ENCODE measurements around the gene ELF4.

Gene ELF4

GRCh38 chrX:130071611-130072344 lies 38.5 kb downstream of the ELF4 start:
- TF ChIP-seq CTCF (IDR thresholded peaks at IDR 0.05; ENCODE audit: unreplicated experiment in 3 of 3) = no peak
- Mint-ChIP-seq H3K9me3 (peaks cover 12% of the 10 kb centered on the region), H3K4me1 (no peaks in the 10 kb centered on the region), H3K4me3 (no peak overlapping the region), H3K27ac (peak overlapping the region in 1 of 3 experiments; percentile 65), H3K36me3 (ENCODE audit: low read depth) (peaks cover 7% of the 10 kb centered on the region), H3K27me3 (ENCODE audit: low read depth) (peaks cover 9% of the 10 kb centered on the region)

- peaks cover 5% of the 10 kb centered on the region for H3K27me3 Mint-ChIP-seq (ENCODE audit: low read depth)
These were observed 43.2 kb downstream of the ELF4 start for GRCh38 chrX:130066975-130067615.

GRCh38 chrX:130060122-130061069 lies 49.9 kb downstream of the ELF4 start:
- Mint-ChIP-seq H3K27ac (peak overlapping the region in 1 of 3 experiments; percentile 55), H3K9me3 (peaks cover 17% of the 10 kb centered on the region), H3K36me3 (ENCODE audit: low read depth) (peaks cover 7% of the 10 kb centered on the region), H3K4me1 (peaks cover 25% of the 10 kb centered on the region), H3K4me3 (peak overlapping the region; percentile 84 to 85 (median 85)), H3K27me3 (ENCODE audit: low read depth) (peaks cover 7% of the 10 kb centered on the region)
- TF ChIP-seq CTCF (IDR thresholded peaks at IDR 0.05; ENCODE audit: unreplicated experiment in 3 of 3) = peak; percentile 72 to 84 (median 80)

More at GRCh38 chrX:130066975-130067615, 43.2 kb downstream of the ELF4 start:
- Mint-ChIP-seq H3K4me1 (no peaks in the 10 kb centered on the region), H3K4me3 (peak overlapping the region in 1 of 3 experiments; percentile 34), H3K27ac (no peak overlapping the region), H3K9me3 (peaks cover 16% of the 10 kb centered on the region), H3K36me3 (ENCODE audit: low read depth) (peaks cover 4% of the 10 kb centered on the region)
- TF ChIP-seq CTCF (IDR thresholded peaks at IDR 0.05; ENCODE audit: unreplicated experiment in 3 of 3) = no peak

GRCh38 chrX:130058652-130059051 lies 51.6 kb downstream of the ELF4 start:
- Mint-ChIP-seq H3K9me3 (peaks cover 16% of the 10 kb centered on the region), H3K27ac (no peak overlapping the region), H3K27me3 (ENCODE audit: low read depth) (peaks cover 7% of the 10 kb centered on the region), H3K4me3 (peak overlapping the region; percentile 21 to 63 (median 60)), H3K36me3 (ENCODE audit: low read depth) (peaks cover 23% of the 10 kb centered on the region), H3K4me1 (peaks cover 42% of the 10 kb centered on the region)
- no peak for TF ChIP-seq CTCF (IDR thresholded peaks at IDR 0.05; ENCODE audit: unreplicated experiment in 3 of 3)

- TF ChIP-seq CTCF (IDR thresholded peaks at IDR 0.05; ENCODE audit: unreplicated experiment in 3 of 3) = no peak
- Mint-ChIP-seq H3K4me1 (peaks cover 47% of the 10 kb centered on the region), H3K9me3 (peaks cover 13% of the 10 kb centered on the region), H3K4me3 (no peak overlapping the region), H3K27ac (no peak overlapping the region), H3K36me3 (ENCODE audit: low read depth) (peaks cover 28% of the 10 kb centered on the region), H3K27me3 (ENCODE audit: low read depth) (peaks cover 7% of the 10 kb centered on the region)
These were observed 53.1 kb downstream of the ELF4 start for GRCh38 chrX:130057209-130057608.
